ENCODE data around the gene RANBP10.

RANBP10 gene

DNA sequence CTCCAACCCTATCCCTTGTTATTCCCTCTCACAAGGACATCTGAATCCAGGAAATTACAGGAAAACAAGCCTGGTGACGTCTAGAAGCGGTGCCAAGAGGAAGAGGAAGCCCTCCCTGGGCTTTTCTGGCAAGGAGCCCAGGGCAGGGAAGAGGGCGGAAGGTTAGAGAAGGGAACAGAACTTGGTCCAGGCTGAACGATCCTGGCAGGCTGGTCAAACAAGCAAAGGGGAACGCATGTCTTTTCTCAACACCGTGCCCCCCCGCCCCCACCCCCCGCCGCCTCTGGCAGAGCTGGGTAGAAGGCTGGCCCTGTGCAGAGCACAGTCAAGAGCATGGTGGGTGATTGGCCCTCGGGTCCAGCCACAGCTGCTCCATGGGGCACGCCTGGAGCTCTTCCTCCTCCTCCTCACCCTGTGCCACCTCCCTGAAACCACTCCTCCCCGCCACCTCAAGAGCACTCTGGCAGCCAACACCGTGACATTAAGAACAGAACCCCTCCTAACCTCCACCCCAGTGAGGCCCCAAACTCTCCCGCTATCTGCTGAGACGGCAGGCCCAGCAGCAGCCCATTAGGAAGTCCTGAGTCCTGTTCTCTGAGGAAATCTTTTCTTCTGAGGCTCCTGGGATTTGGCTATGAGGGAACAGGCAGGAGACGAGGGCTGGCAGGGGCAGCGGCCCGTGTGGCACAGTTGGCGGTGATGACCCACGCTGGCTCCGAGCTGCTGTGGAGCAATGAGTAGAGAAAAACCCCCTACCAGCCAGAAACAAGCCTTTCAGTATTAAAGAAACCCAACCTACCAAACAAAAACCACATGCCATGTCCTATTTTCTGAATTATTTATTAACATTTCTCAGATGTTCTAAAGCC lies 132.4 kb downstream of the RANBP10 start:
- DNase-seq: peak; percentile 3

All from SHP77 treated with DMSO at 0.1 percent for 48 hours (cell line).